GM18870 (cell line): ENCODE measurements around the gene THAP7.
"Not testable (repeated sequence)": the region's sequence is repeated elsewhere in the genome, so short reads cannot be mapped to it uniquely, and the experiment has no call there.

ENCODE experiments used
- ATAC-seq: cut with Tn5 transposase; IDR thresholded peaks from one replicate; pipeline ENCODE4 v1.9.1; 2021; ENCODE audit warnings: moderate library complexity; ENCODE audit not compliant: unreplicated experiment

The THAP7 gene

DNA sequence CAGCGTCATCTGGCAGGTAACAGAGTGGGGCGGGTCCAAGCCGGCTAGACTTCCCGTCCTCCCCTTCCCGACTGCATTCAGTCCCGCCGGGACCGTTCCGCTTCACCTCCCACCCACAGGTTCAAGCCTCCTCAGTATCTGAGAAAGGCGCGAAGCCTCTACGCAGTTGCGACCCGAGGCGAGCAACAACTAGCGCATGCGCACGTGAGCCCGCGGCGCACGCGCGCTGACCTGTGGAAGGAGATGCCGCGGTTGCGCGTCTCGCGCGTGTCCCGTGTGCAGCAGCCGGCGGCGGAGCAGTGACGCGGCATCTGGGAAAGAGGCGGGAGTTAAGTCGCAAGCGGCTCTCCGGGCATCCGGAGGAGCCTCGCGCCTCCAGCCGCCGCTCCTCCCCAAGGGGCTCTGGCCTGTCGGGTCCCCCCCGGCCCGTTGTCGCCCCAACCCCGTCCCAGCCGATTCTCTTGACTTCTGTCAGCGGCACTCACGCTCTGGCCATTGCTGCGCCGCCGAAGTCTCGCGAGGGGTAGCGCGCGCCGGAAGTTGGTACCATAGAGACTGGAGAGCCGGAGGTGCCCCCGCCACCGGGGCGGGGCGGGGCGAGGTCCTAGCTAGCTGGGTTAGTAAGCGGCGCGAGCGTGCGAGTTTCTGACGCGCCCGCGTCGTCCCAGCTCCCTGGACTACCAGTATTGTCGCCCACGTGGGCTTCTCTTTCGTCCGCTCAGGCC lies at the start of gene THAP7:
Gene THAP7 (minus strand): TSS at position 518 of the 725 bp plus-strand sequence. CDS start 207 bp downstream, at position 311.
- peak; percentile 70 for ATAC-seq

DNA sequence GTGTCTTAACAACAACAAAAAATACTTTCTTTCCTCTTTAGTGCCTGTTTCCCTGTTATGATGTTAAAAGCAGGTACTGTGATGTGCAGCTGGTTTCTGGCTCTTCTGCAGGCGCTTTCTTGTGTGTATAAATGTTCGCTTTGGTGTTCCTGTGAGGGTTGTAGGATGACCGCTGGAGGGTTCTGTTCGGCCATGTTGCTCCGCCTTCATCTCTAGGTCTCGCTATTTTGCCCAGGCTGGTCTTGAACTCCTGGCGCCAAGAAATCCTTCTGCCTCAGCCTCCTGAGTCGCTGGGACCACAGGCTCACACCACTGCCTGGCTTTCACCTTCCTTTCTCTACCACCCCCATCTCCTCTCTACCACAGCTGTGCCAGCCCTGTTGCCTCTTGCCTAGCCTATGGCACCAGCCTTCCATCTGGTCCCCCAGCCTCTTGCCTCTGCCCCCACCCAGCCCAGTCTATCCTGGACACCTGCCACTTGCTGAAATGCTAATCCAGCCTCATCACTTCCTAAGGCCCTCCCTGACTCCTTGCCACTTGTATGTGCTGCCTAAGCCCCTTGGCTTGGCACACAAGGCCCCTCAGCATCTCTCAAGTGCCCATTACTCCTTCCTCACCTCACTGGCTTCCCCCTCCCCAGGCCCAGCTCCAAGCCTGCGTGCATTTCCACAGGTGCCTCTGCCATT lies 49.4 kb upstream of the THAP7 start:
- ATAC-seq, result no peak

GRCh38 chr22:21048965-21049364 lies 47.0 kb upstream of the THAP7 start:
- ATAC-seq, result not testable (repeated sequence)

- ATAC-seq, result not testable (repeated sequence)
These were observed 46.5 kb upstream of the THAP7 start for GRCh38 chr22:21048448-21048847.

GRCh38 chr22:21047730-21048129 lies 45.8 kb upstream of the THAP7 start:
- no peak for ATAC-seq

DNA sequence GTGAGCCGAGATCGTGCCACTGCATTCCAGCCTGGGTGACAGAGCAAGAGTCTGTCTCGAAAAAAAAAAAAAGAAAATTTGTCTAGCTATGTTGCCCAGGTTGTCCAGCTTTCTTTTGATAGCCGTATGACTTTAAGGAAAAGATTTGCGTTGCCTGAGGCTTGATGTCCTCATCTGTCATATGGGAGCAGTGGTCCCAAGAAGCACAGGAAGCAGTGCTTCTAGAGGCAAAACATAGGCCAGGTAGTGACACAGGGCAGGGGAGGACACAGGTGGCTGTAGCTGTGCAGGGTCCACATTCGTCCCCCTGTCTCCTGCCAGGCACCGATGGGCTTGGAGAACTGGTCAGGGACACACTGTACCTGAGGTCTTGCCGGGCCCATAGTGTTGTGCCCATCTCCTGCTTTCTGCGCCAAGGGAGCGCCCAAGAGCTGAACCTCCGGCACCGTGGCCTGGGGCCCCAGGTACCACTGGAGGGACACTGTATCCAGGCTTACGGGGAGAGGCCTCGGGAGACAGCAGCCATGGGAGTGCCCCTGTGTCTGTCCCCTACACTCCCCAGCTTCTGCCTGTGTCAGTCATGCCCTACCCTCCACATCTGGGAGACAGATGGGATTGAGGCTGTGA lies 45.2 kb upstream of the THAP7 start:
- no peak for ATAC-seq

- no peak for ATAC-seq
These were observed 43.8 kb upstream of the THAP7 start, which contains the start of gene LRRC74B for GRCh38 chr22:21045585-21046294. TSS of gene LRRC74B (plus strand) at chr22:21045946. CDS start at chr22:21045987, 41 bp downstream.

- ATAC-seq, result no peak
These were observed 43.1 kb upstream of the THAP7 start for GRCh38 chr22:21044931-21045584.

GRCh38 chr22:21043860-21044535 lies 42.1 kb upstream of the THAP7 start:
- no peak for ATAC-seq

DNA sequence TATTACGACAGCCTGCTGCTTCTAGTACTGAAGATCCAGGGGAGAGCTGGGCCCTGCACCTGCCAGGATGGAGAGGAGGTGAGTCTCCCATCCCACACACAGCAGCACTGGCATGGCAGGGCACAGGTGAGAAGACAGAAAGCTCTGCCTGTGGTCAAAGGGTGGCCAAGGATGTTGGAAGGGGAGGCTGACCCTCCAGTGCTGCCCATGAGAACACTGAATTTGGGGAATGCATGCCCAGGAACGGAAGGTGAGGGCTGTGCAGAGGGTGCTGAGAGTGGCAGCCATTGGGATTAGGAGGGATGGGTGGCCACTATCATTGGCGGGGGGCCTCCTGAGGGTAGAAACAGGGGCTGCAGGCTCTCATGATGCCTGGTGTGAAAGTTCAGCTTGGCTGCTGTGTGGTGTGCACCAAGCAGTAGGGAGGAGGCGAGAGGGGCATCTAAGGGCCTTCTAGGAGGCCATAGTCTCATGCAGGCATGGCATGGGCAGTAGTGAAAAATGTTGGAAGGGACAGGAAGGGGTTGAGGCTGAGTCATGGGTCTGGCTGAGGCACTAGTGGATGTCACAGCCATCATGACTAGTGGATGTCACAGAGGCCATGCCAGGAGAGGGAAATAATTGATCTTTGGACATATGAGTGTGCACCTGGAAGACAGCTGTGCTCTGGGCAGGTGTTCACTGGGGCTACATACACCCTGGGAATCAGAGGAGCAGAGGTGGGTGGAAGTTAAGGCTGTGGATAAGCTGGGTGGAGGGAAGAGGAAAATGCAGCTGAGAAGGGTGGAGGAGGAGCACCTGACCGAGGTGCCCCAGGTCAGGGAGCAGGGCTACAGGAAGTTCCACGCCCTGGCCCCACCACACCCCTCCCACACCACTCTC lies 41.3 kb upstream of the THAP7 start:
- ATAC-seq, result no peak

- ATAC-seq, result no peak
These were observed 40.0 kb upstream of the THAP7 start for GRCh38 chr22:21041937-21042336.

DNA sequence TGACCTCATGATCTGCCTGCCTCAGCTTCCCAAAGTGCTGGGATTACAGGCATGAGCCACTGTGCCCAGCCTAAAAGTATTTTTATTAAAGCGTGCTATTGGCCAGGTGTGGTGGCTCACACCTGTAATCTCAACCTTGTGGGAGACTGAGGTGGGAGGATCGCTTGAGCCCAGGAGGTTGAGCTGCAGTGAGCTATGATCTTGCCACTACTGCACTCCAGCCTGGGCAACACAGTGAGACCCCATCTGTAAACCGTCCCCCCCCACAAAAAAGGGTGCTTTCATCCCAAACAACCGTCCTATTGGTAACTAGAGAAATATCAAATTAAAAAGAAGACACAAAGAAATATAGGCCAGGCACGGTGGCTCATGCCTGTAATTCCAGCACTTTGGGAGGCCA lies 37.2 kb upstream of the THAP7 start:
- not testable (repeated sequence) for ATAC-seq

DNA sequence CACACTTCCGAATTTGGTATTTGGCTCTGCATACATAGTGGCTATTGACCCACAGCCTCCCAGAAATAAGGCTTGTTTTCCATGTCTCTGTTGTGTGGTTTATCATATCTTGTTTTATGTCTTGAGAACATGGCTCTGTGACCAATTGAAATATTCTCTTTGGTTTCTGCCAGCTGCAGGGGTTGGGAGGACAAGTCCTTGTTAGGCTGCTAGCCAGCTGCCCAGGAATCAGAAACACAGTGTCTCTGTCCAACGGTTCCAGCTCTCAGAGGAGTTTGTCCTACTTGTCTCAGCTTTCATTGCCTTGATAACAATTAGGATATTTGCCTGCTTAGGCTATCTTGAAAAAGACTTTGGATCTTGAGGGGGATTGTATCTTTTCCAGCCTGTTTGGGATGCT lies 36.5 kb upstream of the THAP7 start:
- ATAC-seq, result no peak

GRCh38 chr22:21034989-21035388 lies 33.1 kb upstream of the THAP7 start:
- ATAC-seq, result no peak

- ATAC-seq, result no peak
These were observed 32.0 kb upstream of the THAP7 start for GRCh38 chr22:21033895-21034294.

GRCh38 chr22:21032868-21033688 lies 31.2 kb upstream of the THAP7 start:
- ATAC-seq, result no peak

DNA sequence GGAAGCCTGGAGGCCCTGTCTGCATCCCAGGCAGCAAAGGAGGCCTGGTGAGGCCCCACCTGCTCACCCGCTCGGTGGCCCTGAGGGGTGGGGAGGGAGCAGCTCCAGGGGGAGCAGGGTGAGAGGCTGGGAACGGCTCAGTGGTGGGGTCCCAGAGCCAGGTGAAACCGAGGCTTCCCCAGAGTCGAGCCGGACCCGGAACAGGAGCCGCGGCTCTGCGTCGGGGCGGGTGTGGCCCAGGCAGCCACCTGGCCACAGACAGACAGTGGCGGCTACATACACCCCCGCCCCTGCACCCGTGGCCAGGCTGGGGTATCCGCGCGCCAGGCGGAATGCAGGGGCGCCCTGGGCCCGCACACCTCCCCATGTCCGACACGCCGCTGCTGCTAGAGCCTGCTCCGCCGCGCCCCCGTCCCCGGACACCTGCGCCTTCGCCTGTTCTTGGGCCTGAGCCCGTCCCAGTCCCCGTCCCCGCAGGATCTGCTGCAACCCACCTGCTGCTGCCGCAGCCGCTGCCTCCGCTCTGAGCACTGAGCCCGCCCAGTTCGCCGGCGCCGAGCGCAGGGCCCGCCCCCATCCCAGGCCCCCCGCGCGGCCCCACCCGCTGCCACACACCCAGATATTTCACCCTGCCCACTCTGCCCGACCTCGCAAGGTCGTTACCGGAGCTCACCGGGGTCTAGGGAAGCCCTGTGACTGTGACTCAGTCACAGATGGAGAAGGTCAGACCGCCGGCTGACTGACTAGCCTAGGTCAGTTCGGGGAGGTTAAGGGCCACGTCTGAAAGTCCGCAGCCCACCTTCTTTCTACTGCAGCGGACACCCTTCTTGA lies 30.3 kb upstream of the THAP7 start, which contains the start of gene SLC7A4:
Gene SLC7A4 (minus strand): TSS at position 525 of the 831 bp plus-strand sequence. CDS start 749 bp downstream, outside the sequence.
- no peak for ATAC-seq
